AG09319 (cell line): Measurements from ENCODE around the gene DBT.
A peak's percentile ranks its signal among the peaks of the same experiment; 100 is the strongest.
"Not testable (repeated sequence)": the region's sequence is repeated elsewhere in the genome, so short reads cannot be mapped to it uniquely, and the experiment has no call there.

Experiments used
- DNase-seq: peaks from one replicate; pipeline ENCODE4 v3.0.0-alpha.2; 2010; ENCODE audit warnings: low read depth; ENCODE audit errors: extremely low read depth
- CTCF ChIP-seq: IDR thresholded peaks from 2 replicates; pipeline ENCODE4 v1.5.1; 2011; ENCODE audit warnings: low read depth, mild to moderate bottlenecking, inconsistent platforms, low read length, moderate library complexity

DBT gene

GRCh38 chr1:100265562-100265930, 15.9 kb upstream of the DBT start:
- no peak for TF ChIP-seq CTCF
- no peak for DNase-seq

GRCh38 chr1:100264081-100264480, 14.4 kb upstream of the DBT start:
- DNase-seq = not testable (repeated sequence)

GRCh38 chr1:100261686-100262085, 12.1 kb upstream of the DBT start:
- no peak for TF ChIP-seq CTCF
- DNase-seq = no peak

- not testable (repeated sequence) for DNase-seq
These were observed 8.8 kb upstream of the DBT start for GRCh38 chr1:100258427-100258826.

GRCh38 chr1:100256273-100256672, 6.6 kb upstream of the DBT start:
- not testable (repeated sequence) for DNase-seq

GRCh38 chr1:100253552-100253951, 3.9 kb upstream of the DBT start:
- no peak for DNase-seq
- TF ChIP-seq CTCF = no peak

GRCh38 chr1:100252901-100253300, 3.3 kb upstream of the DBT start:
- DNase-seq = no peak
- no peak for TF ChIP-seq CTCF

- no peak for TF ChIP-seq CTCF
- no peak for DNase-seq
These were observed 1.2 kb upstream of the DBT start for GRCh38 chr1:100250807-100251206.

GRCh38 chr1:100250264-100250663, 630 bp upstream of the DBT start:
- DNase-seq = peak; percentile 64
- TF ChIP-seq CTCF = no peak
